HG02840 (cell line): ENCODE data around the gene ST7.
"Not testable (repeated sequence)": the region's sequence is repeated elsewhere in the genome, so short reads cannot be mapped to it uniquely, and the experiment has no call there.

Experiments used
- ATAC-seq: cut with Tn5 transposase; IDR thresholded peaks from one replicate; pipeline ENCODE4 v1.9.1; 2021; ENCODE audit warnings: mild to moderate bottlenecking, moderate library complexity, moderate number of reproducible peaks; ENCODE audit not compliant: unreplicated experiment, low FRiP score

ST7 gene

GRCh38 chr7:117238937-117239336 is 285.6 kb downstream of the ST7 start:
- ATAC-seq, result no peak

- no peak for ATAC-seq
These were observed 287.8 kb downstream of the ST7 start for GRCh38 chr7:117241088-117241487.

GRCh38 chr7:117243390-117243789 is 290.1 kb downstream of the ST7 start:
- ATAC-seq, result no peak

GRCh38 chr7:117245703-117246102 is 292.4 kb downstream of the ST7 start:
- not testable (repeated sequence) for ATAC-seq

- ATAC-seq, result no peak
These were observed 294.5 kb downstream of the ST7 start for GRCh38 chr7:117247809-117248208.

- no peak for ATAC-seq
These were observed 295.5 kb downstream of the ST7 start for GRCh38 chr7:117248829-117249228.

GRCh38 chr7:117249696-117250095 is 296.4 kb downstream of the ST7 start:
- ATAC-seq, result no peak

- no peak for ATAC-seq
These were observed 296.9 kb downstream of the ST7 start for GRCh38 chr7:117250245-117250644.

- ATAC-seq, result no peak
These were observed 297.5 kb downstream of the ST7 start for GRCh38 chr7:117250801-117251200.

- no peak for ATAC-seq
These were observed 298.4 kb downstream of the ST7 start for GRCh38 chr7:117251687-117252086.

- no peak for ATAC-seq
These were observed 306.3 kb downstream of the ST7 start for GRCh38 chr7:117259615-117260014.

- ATAC-seq, result no peak
These were observed 309.2 kb downstream of the ST7 start for GRCh38 chr7:117262546-117262945.

GRCh38 chr7:117264716-117265115 is 311.4 kb downstream of the ST7 start:
- ATAC-seq, result no peak

- ATAC-seq, result no peak
These were observed 316.1 kb downstream of the ST7 start for GRCh38 chr7:117269417-117269816.

GRCh38 chr7:117269886-117270285 is 316.6 kb downstream of the ST7 start:
- no peak for ATAC-seq

- no peak for ATAC-seq
These were observed 317.1 kb downstream of the ST7 start for GRCh38 chr7:117270371-117270770.

- no peak for ATAC-seq
These were observed 318.3 kb downstream of the ST7 start for GRCh38 chr7:117271566-117271965.

GRCh38 chr7:117272017-117272759 is 318.9 kb downstream of the ST7 start:
- ATAC-seq, result no peak

- ATAC-seq, result no peak
These were observed 320.0 kb downstream of the ST7 start for GRCh38 chr7:117273325-117273724.

GRCh38 chr7:117273814-117274225 is 320.5 kb downstream of the ST7 start:
- ATAC-seq, result no peak

GRCh38 chr7:117274951-117275350 is 321.6 kb downstream of the ST7 start:
- no peak for ATAC-seq

- ATAC-seq, result no peak
These were observed 324.3 kb downstream of the ST7 start for GRCh38 chr7:117277576-117277975.

GRCh38 chr7:117278040-117278439 is 324.7 kb downstream of the ST7 start:
- ATAC-seq, result no peak
